ENCODE data around the gene IL6R. TPM values are rescaled to one million over a fixed set of nuclear protein-coding genes. Genes with fewer than 3 reads are reported as not detected.
"Not testable (repeated sequence)": the region's sequence is repeated elsewhere in the genome, so short reads cannot be mapped to it uniquely, and the experiment has no call there.

IL6R gene
- 10 to 100 TPM; 23.6 to 26.8 (median 24.0) TPM for total RNA-seq

DNA sequence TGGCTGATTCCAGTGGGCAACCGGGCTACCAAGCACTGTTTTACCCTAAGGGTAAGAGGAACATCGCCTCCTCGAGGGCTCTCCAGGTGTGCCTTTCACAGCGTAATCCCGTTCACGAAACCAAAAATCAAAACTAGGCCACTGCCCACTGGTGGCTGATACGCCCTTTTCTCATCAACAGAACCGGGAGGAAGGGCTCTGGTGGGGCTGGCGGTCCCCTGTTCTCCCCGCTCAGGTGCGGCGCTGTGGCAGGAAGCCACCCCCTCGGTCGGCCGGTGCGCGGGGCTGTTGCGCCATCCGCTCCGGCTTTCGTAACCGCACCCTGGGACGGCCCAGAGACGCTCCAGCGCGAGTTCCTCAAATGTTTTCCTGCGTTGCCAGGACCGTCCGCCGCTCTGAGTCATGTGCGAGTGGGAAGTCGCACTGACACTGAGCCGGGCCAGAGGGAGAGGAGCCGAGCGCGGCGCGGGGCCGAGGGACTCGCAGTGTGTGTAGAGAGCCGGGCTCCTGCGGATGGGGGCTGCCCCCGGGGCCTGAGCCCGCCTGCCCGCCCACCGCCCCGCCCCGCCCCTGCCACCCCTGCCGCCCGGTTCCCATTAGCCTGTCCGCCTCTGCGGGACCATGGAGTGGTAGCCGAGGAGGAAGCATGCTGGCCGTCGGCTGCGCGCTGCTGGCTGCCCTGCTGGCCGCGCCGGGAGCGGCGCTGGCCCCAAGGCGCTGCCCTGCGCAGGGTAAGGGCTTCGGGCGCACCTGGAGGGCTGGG, at the start of gene IL6R:
Gene IL6R (plus strand): TSS at position 360 of the 763 bp plus-strand sequence. CDS start 287 bp downstream, at position 647.
- Histone ChIP-seq H3K4me3 (peak within 1 kb of the TSS; percentile 79 to 87 (median 85)), H3K36me3 (no peaks in the 10 kb centered on the region), H3K27ac (peak within 1 kb of the TSS; percentile 96 to 99), H3K9me3 (no peaks in the 10 kb centered on the region), H3K27me3 (no peaks in the 10 kb centered on the region), H3K4me1 (peaks cover 5 to 23% of the 10 kb centered on the region in 2 donors)
- TF ChIP-seq POLR2AphosphoS5 (IDR thresholded peaks at IDR 0.05) = peak; percentile 91 to 99 (median 97)
- TF ChIP-seq POLR2A (IDR thresholded peaks at IDR 0.05) = peak; percentile 83
- TF ChIP-seq, protein P1, sequence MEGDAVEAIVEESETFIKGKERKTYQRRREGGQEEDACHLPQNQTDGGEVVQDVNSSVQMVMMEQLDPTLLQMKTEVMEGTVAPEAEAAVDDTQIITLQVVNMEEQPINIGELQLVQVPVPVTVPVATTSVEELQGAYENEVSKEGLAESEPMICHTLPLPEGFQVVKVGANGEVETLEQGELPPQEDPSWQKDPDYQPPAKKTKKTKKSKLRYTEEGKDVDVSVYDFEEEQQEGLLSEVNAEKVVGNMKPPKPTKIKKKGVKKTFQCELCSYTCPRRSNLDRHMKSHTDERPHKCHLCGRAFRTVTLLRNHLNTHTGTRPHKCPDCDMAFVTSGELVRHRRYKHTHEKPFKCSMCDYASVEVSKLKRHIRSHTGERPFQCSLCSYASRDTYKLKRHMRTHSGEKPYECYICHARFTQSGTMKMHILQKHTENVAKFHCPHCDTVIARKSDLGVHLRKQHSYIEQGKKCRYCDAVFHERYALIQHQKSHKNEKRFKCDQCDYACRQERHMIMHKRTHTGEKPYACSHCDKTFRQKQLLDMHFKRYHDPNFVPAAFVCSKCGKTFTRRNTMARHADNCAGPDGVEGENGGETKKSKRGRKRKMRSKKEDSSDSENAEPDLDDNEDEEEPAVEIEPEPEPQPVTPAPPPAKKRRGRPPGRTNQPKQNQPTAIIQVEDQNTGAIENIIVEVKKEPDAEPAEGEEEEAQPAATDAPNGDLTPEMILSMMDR (IDR thresholded peaks at IDR 0.05) = peak; percentile 7 to 68 (median 53)
- peak; percentile 92 to 95 for DNase-seq (ENCODE audit: low spot score in 2 of 2)
- intact Hi-C loops (cut with DNase I; ENCODE audit: low total_unique reads) = no loop called here

DNA sequence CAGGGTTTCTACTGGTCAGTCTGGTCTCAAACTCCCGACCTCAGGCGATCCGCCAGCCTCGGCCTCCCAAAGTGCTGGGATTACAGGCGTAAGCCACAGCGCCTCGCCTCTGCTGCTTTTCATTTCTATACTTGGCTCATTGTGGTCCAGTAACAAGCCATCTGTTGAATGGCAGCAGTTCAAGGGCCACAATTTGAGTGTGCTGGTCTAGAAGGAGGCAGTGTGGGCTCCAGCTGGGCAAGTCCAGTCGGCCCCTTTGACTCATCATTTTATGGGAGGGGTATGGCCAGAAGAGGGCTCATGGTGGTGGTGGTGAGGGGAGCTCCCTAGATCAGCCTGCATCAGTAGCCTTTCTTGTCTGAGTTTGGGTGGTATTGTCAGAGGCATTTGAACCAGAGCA, 46.6 kb upstream of the IL6R start:
- TF ChIP-seq, protein P1 (IDR thresholded peaks at IDR 0.05) = no peak
- TF ChIP-seq POLR2AphosphoS5 (IDR thresholded peaks at IDR 0.05) = no peak
- TF ChIP-seq POLR2A (IDR thresholded peaks at IDR 0.05) = no peak
- DNase-seq (ENCODE audit: low spot score in 2 of 2) = no peak
- intact Hi-C loops (cut with DNase I; ENCODE audit: low total_unique reads) = no loop called here

DNA sequence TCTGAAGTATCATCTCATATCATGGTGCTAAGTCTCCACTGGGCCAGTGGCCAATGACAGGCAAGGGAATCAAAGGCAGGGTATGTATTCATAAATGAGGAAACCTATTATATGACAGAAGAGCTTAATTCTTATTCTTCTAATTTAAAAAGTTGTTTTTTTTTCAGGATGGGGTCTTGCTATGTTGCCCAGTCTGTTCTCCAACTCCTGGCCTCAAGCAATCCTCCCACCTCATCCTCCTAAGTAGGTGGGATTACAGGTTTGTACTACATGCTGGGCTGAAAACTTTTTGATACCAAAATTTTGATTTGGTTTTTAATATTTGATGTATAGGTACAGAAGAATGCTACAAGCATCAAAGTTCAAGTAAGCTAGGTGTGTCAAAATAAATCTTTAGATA, 44.9 kb upstream of the IL6R start:
- no peak overlapping the region for H3K27ac ChIP-seq
- no peaks in the 10 kb centered on the region for H3K9me3 ChIP-seq
- TF ChIP-seq POLR2AphosphoS5 (IDR thresholded peaks at IDR 0.05) = no peak
- no peaks in the 10 kb centered on the region for H3K27me3 ChIP-seq
- DNase-seq (ENCODE audit: low spot score in 2 of 2) = no peak
- H3K4me1 ChIP-seq = no peaks in the 10 kb centered on the region
- H3K4me3 ChIP-seq = no peak overlapping the region
- no peaks in the 10 kb centered on the region for H3K36me3 ChIP-seq
- intact Hi-C loops (cut with DNase I; ENCODE audit: low total_unique reads) = no loop called here

More for the DNA sequence above, 46.6 kb upstream of the IL6R start:
- Histone ChIP-seq H3K27ac (no peak overlapping the region), H3K4me3 (no peak overlapping the region), H3K4me1 (no peaks in the 10 kb centered on the region), H3K36me3 (no peaks in the 10 kb centered on the region), H3K9me3 (no peaks in the 10 kb centered on the region), H3K27me3 (no peaks in the 10 kb centered on the region)

DNA sequence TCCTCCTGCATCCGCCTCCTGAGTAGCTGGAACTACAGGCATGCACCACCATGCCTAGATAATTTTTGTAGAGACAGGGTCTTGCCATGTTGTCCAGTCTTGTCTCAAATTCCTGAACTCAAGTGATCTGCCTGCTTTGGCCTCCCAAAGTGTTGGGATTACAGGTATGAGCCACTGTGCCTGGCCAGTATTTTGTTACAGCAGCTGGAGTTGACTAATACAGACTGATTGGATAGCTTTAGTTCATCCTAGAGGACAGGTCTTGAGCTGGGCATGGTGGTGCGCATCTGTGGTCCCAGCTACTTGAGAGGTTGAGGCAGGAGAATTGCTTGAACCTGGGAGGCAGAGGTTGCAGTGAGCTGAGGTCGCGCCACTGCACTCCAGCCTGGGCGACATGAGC, 44.3 kb upstream of the IL6R start:
- H3K4me1 ChIP-seq; H3K9me3 ChIP-seq; DNase-seq (ENCODE audit: low spot score in 2 of 2); H3K27me3 ChIP-seq; H3K27ac ChIP-seq; H3K4me3 ChIP-seq; H3K36me3 ChIP-seq; intact Hi-C loops (cut with DNase I; ENCODE audit: low total_unique reads): not testable (repeated sequence)

DNA sequence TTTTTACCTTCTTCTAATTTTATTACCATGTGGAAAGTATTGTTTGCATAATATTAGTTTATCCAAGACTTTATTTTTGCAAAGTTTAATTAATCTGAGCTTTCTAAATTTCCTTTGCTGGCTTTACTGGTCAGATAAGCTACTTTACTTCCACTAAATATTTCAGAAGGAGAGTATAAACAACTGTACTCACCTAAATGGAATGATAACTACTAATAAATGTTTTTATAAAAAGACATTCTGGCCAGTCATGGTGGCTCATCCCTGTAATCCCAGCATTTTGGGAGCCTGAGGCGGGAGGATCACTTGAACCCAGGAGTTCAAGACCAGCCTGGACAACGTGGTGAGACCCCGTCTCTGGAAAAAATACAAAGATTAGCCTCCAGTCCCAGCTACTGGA, 43.8 kb upstream of the IL6R start:
- no peak for DNase-seq (ENCODE audit: low spot score in 2 of 2)
- no peaks in the 10 kb centered on the region for H3K36me3 ChIP-seq
- TF ChIP-seq, protein P1 (IDR thresholded peaks at IDR 0.05) = no peak
- TF ChIP-seq POLR2A (IDR thresholded peaks at IDR 0.05) (no peak), POLR2AphosphoS5 (IDR thresholded peaks at IDR 0.05) (no peak)
- H3K27ac ChIP-seq = no peak overlapping the region
- intact Hi-C loops (cut with DNase I; ENCODE audit: low total_unique reads) = no loop called here
- no peak overlapping the region for H3K4me3 ChIP-seq
- no peaks in the 10 kb centered on the region for H3K9me3 ChIP-seq
- no peaks in the 10 kb centered on the region for H3K27me3 ChIP-seq
- H3K4me1 ChIP-seq = no peaks in the 10 kb centered on the region

DNA sequence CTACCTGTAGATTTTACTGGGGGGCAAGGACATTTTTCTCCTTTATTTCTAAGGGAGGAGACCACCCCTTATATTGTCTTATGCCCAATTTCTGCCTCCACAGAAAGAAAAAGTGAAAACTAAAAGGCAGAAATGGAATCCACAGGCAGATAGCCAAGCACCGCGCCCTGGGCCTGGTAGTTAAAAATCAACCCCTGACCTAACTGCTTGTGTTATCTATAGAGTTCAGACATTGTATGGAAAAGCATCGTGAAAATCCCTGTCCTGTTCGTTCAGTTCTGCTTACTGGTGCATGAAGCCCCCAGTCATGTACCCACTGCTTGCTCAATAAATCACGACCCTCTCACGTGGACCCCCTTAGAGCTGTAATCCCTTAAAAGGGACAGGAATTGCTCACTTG, 33.7 kb upstream of the IL6R start:
- no peaks in the 10 kb centered on the region for H3K9me3 ChIP-seq
- no peak for DNase-seq (ENCODE audit: low spot score in 2 of 2)
- TF ChIP-seq POLR2A (IDR thresholded peaks at IDR 0.05) = no peak
- TF ChIP-seq, protein P1 (IDR thresholded peaks at IDR 0.05) = no peak
- TF ChIP-seq POLR2AphosphoS5 (IDR thresholded peaks at IDR 0.05) = no peak

DNA sequence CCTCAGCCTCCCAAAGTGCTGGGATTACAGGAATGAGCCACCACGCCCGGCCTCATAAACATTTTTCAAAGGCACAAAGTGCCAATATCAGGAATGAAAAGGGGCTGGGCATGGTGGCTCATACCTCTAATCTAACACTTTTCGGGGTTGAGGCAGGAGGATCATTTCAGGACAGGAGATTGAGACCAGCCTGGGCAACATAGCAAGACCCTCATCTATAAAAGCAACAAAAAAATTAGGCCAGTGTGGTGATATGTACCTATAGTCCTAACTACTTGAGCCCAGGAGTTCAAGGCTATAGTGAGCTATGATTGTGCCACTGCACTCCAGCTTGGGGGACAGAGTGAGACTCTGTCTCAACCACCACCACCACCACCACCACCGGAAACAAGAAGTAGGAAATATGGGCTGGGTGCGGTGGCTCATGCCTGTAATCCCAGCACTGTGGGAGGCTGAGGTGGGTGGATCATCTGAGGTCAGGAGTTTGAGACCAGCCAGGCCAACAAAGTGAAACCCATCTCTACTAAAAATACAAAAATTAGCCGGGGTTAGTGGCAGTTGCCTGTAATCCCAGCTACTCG, 31.3 kb upstream of the IL6R start:
- DNase-seq (ENCODE audit: low spot score in 2 of 2); H3K27me3 ChIP-seq; intact Hi-C loops (cut with DNase I; ENCODE audit: low total_unique reads); H3K4me1 ChIP-seq; H3K4me3 ChIP-seq; H3K36me3 ChIP-seq; H3K9me3 ChIP-seq; H3K27ac ChIP-seq: not testable (repeated sequence)

More for the DNA sequence above, 33.7 kb upstream of the IL6R start:
- no peaks in the 10 kb centered on the region for H3K4me1 ChIP-seq
- H3K36me3 ChIP-seq = no peaks in the 10 kb centered on the region
- H3K4me3 ChIP-seq = no peak overlapping the region
- intact Hi-C loops (cut with DNase I; ENCODE audit: low total_unique reads) = no loop called here
- H3K27me3 ChIP-seq = no peaks in the 10 kb centered on the region
- no peak overlapping the region for H3K27ac ChIP-seq
